ENCODE results near the gene EBP.
"Not testable (repeated sequence)": the region's sequence is repeated elsewhere in the genome, so short reads cannot be mapped to it uniquely, and the experiment has no call there.

EBP gene

DNA sequence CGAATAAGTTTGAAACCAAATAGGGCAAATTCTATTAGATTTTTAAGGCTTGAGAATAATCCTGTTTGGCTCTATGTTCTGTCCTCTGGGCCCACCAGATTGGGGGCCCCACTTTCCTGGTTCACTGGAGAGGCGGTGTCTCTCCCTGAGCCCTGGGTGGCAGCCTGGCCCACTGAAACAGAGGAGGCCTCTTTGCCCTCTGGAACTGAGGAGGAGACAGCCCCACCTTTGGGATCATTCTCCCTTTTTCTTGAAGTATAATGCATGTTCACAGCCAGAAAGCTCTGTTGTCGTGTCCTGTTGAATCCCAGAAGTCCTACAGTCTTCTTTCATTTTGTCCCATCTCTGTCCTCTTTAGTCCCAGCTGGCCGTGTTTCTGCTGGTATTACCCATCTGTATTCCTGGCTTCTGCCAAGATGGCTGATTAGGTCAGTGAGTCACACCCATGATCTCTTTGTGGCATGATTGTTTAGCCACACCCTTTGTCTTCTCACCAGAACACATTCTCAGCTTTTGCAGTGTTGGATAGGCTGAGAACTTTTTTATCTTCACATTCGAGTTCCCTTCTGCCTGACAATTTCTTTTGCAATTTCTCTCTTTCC, 9.9 kb downstream of the EBP start:
- peak in 1 of 2 experiments; percentile 13 for DNase-seq

GRCh38 chrX:48532161-48532560, 10.6 kb downstream of the EBP start:
- no peak for DNase-seq

DNA sequence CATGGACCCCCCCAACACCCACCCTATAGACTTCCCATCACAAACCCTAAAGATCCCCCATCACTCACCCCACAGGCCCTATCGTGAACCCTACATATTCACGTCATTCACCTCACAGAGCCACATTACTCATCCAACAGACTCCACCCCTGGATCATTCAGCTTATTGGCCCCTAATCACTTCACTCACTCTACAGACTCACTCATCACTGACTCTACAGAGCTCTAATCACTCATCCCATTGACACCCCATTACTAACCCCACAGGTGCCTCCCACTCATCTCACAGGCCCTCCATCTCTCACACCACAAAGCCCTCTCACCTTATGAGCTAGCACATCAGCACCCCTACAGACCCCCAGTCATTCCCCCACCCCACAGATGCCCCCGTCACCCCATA, 11.6 kb downstream of the EBP start:
- DNase-seq = no peak

DNA sequence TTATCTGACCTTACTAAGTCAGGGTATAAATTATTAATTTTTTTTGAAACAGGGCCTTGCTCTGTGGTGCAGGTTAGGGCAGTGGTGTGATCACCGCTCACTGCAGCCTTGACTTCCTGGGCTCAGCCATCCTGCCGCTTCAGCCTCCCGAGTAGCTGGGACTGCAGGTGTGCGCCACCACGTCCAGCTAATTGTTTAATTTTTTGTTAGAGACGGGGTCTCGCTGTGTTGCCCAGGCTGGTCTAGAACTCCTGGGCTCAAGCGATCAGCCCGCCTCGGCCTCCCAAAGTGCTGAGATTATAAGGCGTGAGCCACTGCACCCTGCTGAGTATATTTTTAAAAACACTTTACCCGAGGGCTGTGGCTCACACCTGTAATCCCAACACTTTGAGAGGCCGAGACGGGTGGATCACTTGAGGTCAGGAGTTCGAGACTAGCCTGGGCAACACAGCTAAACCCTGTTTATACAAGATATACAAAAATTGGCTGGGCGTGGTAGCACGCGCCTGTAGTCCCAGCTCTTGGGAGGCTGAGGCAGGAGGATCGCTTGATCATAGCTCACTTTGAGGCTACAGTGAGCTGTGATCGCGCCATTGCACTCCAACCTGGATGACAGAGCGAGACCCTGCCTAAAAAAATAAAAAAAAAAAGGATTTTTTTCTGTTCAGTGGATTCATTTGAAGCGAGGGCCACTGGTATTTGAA, 17.2 kb downstream of the EBP start:
- no peak for DNase-seq

DNA sequence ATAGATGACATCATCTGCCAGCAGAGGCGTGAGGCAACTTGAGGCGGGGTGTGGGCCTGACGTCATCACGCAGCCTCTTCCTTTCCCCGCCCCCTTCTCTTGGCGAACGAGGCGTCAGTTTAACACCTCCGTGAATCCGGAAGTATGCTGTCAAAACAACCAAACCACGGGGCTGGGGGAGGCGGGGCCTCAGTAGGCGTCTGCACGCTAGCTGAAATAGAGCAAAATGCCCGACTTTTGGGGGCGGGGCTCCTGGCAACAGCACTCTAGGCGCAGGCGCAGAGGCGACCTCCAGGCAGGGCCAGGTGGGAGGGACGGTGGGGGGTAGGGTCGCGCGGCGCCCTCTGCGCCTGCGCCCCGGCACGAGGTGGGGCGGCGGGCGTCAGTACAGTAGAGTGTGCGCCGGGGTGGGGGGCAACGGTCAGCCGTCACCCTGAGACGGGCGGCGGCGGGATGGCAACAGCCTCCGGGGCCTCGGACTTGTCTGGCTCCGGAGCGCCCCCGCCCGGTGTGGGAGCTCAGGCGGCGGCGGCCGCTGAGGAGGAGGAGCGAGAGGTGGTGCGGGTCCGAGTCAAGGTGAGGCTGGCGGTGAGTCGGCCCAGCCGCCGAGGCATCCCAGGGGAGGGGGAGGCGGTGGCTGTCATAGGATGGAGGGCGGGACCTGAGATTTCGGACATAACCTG, 17.9 kb downstream of the EBP start, which contains the start of gene TBC1D25:
Gene TBC1D25, plus strand, starts transcription at position 370 of the 683 bp plus-strand sequence. Its CDS starts 84 bp downstream, at position 454.
- DNase-seq = peak; percentile 71 to 86

GRCh38 chrX:48540028-48540375, 18.4 kb downstream of the EBP start:
- peak in 1 of 2 experiments; percentile 28 for DNase-seq

DNA sequence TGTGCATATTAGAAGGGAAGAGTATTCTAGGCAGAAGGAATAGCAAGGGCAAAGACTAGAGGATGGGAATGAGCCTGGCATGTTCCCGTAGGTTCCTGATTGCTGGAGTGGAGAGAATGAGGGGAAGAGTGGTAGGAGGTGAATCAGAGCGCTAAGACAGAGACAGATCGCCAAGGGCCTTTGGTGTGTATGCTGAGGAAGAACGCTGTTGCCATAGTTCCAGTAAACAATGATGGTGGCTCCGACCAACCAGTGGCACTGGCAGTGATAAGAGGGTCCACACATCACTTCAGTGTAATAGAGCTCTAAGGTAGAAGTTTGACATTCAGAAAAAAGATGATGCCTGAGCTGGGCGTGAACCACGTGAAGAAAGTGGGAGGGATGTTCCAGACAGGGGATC, 18.9 kb downstream of the EBP start:
- DNase-seq = no peak

- DNase-seq = no peak
Observed at GRCh38 chrX:48541140-48541814, 19.7 kb downstream of the EBP start.

DNA sequence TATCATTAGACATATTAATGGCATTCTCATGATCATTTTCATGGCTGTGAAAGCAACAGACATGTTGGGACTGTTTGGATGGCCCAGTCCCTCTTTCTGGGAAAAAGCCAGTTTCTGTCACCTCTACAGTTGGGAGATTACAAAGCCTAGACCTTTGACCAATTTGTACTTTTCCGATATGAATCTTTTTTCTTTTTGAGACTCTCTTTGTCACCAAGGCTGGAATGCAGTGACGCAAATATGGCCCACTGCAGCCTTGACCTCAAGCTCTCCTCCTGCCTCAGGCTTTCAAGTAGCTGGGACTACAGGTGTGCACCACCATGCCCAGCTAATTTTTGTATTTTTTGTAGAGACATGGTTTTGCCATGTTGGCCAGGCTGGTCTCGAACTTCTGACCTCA, 27.3 kb downstream of the EBP start:
- DNase-seq = no peak

DNA sequence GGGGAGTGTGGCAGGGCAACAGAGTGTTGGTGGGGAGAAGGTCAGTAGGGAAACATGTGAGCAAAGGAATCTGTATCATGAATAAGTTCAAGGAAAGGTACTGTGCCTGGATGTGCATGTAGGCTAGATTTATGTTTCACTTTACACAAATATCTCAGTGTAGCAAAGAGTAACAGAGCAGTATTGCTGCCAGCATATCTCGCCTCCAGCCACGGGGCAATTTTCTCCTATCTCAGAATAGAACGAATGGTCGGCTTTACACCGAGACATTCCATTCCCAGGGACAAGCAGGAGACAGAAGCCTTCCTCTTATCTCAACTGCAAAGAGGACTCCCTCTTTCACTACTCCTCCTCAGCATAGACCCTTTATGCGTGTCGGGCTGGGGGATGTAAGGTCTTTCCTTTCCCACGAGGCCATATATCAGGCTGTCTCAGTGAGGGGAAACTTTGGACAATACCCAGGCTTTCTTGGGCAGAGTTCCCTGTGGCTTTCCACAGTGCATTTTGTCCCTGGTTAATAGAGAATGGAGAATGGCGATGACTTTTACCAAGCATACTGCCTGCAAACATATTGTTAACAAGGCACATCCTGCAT, 34.2 kb downstream of the EBP start:
- DNase-seq = not testable (repeated sequence)

- peak; percentile 9 to 20 for DNase-seq
Observed at GRCh38 chrX:48558271-48558670, 36.7 kb downstream of the EBP start.

DNA sequence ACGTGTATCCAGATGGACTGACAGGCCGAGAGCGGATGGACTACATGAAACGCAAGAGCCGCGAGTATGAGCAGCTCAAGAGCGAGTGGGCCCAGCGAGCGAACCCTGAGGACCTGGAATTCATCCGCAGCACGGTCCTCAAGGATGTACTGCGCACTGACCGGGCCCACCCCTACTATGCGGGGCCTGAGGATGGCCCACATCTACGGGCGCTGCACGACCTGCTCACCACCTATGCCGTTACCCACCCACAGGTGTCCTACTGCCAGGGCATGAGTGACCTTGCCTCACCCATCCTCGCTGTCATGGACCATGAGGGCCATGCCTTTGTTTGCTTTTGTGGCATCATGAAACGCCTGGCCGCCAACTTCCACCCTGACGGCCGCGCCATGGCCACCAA, 38.0 kb downstream of the EBP start:
- DNase-seq = no peak

- no peak for DNase-seq
Observed at GRCh38 chrX:48560056-48560455, 38.4 kb downstream of the EBP start.

DNA sequence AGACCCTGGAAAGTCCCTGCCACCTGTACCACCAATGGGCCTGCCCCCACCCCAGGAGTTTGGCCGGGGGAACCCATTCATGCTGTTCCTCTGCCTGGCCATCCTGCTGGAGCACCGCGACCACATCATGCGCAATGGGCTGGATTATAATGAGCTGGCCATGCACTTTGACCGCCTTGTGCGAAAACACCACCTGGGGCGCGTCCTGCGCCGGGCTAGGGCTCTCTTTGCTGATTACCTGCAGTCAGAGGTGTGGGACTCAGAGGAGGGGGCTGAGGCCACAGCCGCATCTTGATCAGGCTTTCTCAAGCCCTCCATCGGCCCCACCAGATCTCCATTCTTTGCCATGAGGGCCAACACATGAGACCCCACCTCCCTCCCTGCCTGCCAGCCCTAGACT, 39.1 kb downstream of the EBP start:
- DNase-seq = no peak

DNA sequence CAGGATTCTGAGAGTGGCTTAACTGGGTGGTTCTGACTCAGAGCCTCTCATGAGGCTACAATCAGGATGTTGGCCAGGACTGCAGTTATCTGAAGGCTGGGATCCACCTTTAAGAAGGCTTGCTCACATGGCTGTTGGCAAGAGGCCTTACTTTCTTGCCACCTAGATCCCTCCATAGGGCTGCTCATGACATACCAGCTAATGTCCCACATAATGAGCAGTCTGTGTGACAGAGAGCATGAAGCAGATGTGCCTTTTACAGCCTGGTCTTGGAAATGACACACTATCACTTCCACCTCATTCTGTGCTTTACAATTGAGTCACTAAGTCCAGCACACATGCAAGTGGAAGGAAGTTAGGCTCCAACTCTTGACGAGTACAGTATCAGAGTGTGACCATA, 48.4 kb downstream of the EBP start:
- DNase-seq = no peak

GRCh38 chrX:48573690-48574269, 52.2 kb downstream of the EBP start:
- DNase-seq = no peak

GRCh38 chrX:48574270-48575266, 53.0 kb downstream of the EBP start, which contains the start of gene RBM3:
TSS of gene RBM3 (plus strand) at chrX:48574484. CDS start at chrX:48575181, 697 bp downstream.
- DNase-seq = peak; percentile 66 to 76

DNA sequence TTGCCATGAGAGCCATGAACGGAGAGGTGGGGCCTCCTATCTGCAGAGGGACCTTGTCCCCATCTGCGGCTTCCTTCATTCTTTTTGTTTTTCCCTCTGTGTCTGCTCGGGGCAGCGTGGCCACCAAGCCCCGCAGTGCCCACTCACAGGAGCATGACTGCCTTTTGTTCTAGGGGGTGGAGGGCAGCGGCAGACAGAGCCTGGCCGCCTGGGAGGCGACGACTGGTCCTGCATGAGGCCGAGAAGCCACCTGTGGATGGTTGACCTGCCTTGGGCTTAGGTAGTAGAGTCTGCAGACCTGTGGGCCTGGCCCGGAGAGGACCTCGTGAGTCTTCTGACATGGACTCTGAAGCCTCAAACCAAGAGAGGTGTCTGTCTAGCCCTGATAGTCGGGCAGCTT, 54.0 kb downstream of the EBP start:
- DNase-seq = no peak

DNA sequence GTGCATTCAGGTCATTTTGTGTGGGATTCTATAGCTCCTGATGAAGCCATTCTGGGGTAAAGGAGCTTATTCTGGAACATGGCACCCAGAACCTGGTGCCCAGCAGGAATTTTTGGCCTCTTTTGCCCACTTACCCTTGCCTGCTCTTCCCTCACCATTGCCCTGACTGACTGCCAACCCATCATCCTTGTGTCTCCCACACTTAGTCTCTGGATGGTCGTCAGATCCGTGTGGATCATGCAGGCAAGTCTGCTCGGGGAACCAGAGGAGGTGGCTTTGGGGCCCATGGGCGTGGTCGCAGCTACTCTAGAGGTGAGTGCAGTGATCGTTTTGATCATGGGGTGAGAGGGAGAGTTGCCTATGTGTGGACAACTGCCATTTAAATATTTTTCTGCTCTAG, 54.5 kb downstream of the EBP start:
- no peak for DNase-seq

Data from SW 1271 (cell line).